ENCODE measurements around the gene TMEM129. TPM values are rescaled to one million over a fixed set of nuclear protein-coding genes. Genes with fewer than 3 reads are reported as not detected.
A peak's percentile ranks its signal among the peaks of the same experiment; 100 is the strongest.
"Not testable (repeated sequence)": the region's sequence is repeated elsewhere in the genome, so short reads cannot be mapped to it uniquely, and the experiment has no call there.

TMEM129 gene
- total RNA-seq, 1 experiment from 2014 or later: 51.6 TPM

DNA sequence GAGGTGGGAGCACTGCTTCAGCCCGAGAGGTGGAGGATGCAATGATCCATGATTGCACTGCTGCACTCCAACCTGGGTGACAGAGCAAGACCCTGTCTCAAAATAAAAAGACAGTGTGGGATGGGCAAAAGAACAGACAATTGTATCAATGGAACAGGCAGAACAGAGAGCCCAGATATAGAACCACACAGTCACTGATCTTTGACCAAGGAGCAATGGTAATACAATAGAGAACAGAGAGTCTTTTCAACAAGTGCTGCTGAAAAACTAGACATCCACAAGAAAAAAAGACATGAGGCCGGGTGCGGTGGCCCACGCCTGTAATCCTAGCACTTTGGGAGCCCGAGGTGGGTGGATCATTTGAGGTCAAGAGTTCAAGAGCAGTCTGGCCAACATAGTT, 42.9 kb downstream of the TMEM129 start:
- no peak for DNase-seq (ENCODE audit: low spot score)
- in situ Hi-C loops (cut with HindIII; ENCODE audit: low sequenced_read_pairs): no loop called here

- in situ Hi-C loops (cut with HindIII; ENCODE audit: low sequenced_read_pairs): no loop called here
- no peak for DNase-seq (ENCODE audit: low spot score)
Measured at GRCh38 chr4:1676605-1677525, 44.3 kb downstream of the TMEM129 start.

- in situ Hi-C loops (cut with HindIII; ENCODE audit: low sequenced_read_pairs): no loop called here
- no peak for DNase-seq (ENCODE audit: low spot score)
Measured at GRCh38 chr4:1675802-1676137, 45.4 kb downstream of the TMEM129 start.

DNA sequence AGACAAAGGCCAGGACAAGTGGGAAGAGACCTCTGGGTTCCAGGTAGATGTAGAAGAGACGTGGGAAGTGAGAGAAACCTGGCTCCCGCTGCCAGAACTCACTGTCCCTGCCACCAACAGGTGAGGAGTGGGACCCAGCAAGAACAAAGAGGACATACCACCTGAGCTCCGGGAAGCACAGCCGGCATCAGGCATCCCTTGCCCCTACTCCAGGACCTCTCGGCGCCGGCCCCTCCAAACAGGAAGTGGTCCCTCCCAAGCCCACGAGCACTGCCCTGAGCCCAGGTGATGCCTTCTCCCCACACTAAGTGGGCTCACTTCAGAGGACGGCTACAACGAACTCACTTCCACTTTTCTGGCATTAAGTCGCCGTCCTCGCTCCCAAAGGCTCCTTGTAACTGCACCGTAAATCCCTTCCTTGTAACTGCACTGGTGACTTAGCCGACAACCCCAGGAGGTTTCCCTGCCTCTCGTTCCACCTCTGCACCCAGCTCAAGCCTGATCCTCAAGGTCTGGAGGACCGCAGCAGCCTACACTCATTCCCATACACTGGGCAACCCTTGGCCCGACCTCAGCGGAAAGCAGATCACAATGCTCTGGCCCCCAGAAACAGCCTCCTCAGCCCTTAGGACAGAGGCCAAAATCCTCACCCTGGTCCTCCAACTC, 45.9 kb downstream of the TMEM129 start:
- in situ Hi-C loops (cut with HindIII; ENCODE audit: low sequenced_read_pairs): no loop called here
- no peak for DNase-seq (ENCODE audit: low spot score)

DNA sequence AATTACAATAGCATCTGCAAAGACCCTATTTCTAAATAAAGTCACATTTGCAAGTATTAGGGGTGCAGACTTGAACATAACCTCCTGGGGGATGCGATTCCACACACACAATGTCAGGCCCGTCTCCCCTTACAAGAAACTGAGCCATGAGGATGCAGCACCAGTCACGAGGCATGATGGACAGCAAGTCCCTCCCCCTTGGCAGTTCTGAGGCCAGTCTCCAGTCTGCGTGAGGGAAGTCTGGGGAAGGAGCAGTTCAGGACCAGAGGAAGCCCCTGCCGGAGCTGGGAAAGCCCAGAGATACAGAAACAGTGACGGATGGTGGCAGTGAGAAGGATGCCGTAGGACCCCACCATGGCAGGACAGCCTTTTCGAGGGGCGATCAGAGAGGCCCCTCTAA, 46.4 kb downstream of the TMEM129 start:
- in situ Hi-C loops (cut with HindIII; ENCODE audit: low sequenced_read_pairs): no loop called here
- no peak for DNase-seq (ENCODE audit: low spot score)

DNA sequence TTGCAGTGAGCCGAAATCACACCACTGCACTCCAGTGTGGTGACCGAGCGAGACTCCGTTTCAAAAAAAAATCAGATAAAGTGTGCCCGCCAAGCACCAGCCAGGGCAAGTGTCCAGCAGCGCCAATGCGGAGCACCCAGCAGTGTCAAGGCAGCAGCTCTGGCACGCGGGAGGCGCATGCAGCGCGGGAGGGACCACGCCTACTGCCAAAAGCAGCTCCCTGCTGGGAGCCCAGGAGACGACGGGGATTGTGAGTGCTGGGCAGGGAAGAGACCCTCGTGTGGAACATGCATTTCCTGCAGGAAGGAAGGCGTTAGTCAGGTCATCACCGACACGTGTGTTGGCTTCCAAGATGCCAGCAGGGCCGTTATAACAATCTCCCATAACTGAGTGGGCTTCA, 47.5 kb downstream of the TMEM129 start:
- no peak for DNase-seq (ENCODE audit: low spot score)
- in situ Hi-C loops (cut with HindIII; ENCODE audit: low sequenced_read_pairs): no loop called here

- in situ Hi-C loops (cut with HindIII; ENCODE audit: low sequenced_read_pairs); DNase-seq (ENCODE audit: low spot score): not testable (repeated sequence)
Measured at GRCh38 chr4:1671011-1671410, 50.1 kb downstream of the TMEM129 start.

DNA sequence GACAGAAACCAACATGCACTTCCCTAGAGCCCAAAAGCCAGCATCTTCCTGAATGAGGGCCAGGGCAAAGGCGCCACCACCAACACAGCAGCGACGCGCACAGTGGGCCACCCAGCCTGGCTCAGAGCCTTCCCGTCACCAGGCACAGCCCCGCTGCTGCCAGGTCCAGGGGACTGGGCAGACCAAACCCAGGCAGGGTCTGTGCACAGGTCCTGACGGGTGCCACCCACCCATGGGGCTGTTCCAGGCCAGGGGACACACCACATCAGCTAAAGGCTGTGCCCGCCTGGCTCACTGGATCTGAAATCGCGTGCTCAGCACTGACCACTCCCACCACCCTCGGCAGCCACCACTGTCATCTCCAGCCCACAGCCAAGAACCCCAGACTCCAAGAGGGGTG, 50.8 kb downstream of the TMEM129 start:
- in situ Hi-C loops (cut with HindIII; ENCODE audit: low sequenced_read_pairs): no loop called here
- no peak for DNase-seq (ENCODE audit: low spot score)

DNA sequence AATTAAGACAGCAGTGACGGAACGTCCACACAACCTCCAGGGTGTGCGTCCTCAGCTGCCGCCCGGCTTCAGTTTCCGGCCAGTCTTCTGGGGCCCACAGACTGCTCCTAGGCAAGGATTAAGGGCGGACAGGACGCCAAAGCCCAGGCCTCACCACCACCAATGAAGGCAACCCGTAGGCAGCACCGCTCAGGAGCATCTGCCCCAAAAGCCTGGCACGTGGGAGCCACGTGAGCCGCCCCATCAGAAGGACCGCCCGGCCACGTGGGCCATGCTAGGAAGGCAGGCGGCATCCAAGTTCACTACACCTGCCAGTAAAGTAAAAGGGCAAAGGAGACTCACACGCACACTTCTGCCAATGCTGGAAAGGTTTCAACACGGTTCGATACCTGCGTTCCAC, 51.3 kb downstream of the TMEM129 start:
- in situ Hi-C loops (cut with HindIII; ENCODE audit: low sequenced_read_pairs): no loop called here
- DNase-seq (ENCODE audit: low spot score): no peak

DNA sequence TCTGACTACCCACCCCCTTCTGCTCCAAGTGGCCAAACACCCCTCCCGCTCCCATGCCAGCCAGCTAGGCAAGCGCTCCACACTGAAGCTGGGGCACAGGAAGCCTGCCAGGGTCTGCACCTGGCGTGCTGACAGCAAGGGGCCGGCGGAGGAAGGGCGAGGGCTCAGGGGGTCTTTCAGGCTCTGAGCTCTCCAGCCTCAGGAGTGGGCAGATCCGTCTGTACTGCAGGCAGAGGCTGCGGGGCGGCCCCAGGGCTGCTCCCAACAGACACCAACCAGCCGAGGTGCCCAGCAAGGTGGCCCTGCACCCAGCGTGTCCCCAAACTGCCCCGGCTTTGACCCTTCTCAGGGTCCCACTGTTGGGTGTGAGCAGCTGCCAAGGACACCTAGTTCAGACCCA, 51.9 kb downstream of the TMEM129 start:
- in situ Hi-C loops (cut with HindIII; ENCODE audit: low sequenced_read_pairs): no loop called here
- no peak for DNase-seq (ENCODE audit: low spot score)

DNA sequence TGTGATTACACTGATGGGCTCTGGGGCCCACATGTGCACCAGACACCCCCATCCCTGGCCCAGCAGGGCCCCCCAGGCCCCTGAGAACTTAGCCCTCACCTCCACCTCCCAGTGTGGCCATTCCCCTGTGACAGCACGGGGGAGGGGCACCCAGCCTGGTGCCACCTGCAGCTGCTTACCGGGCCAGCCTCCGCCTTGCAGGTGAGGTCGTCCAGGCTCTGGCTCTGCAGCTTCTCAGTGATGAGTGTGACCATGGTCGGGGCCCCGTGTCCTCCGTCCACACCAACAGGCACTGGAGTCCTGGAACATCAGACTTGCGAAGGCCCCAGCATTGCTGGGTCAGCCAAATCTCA, 52.7 kb downstream of the TMEM129 start:
- DNase-seq (ENCODE audit: low spot score): no peak
- in situ Hi-C loops (cut with HindIII; ENCODE audit: low sequenced_read_pairs): no loop called here

GRCh38 chr4:1667273-1667672, 53.9 kb downstream of the TMEM129 start:
- in situ Hi-C loops (cut with HindIII; ENCODE audit: low sequenced_read_pairs): no loop called here
- DNase-seq (ENCODE audit: low spot score): peak; percentile 23

- DNase-seq (ENCODE audit: low spot score): peak; percentile 92
- in situ Hi-C loops (cut with HindIII; ENCODE audit: low sequenced_read_pairs): no loop called here
Measured at GRCh38 chr4:1666391-1666790, 54.7 kb downstream of the TMEM129 start.

Other genes starting within 250 kb of the TMEM129 start
- 4.0 and 24.1 TPM in 2 replicates for gene FAM53A, start 37.0 kb downstream of the TMEM129 start, total RNA-seq (2014; rRNA removed; shearing (Covaris generic))
- 98.5 and 101 TPM in 2 replicates for gene SLBP, start 9.0 kb downstream of the TMEM129 start, total RNA-seq (2014; rRNA removed; shearing (Covaris generic))
- 139 and 164 TPM in 2 replicates for gene TACC3, start 198 bp upstream of the TMEM129 start, total RNA-seq (2014; rRNA removed; shearing (Covaris generic))
- 38.4 and 49.9 TPM in 2 replicates for gene FGFR3, start 72.0 kb upstream of the TMEM129 start, total RNA-seq (2014; rRNA removed; shearing (Covaris generic))
- gene LETM1, start 134.8 kb upstream of the TMEM129 start, total RNA-seq (2014; rRNA removed; shearing (Covaris generic)): 67.5 and 83.2 TPM in 2 replicates
- 44.4 and 86.9 TPM in 2 replicates for gene NSD2, start 150.1 kb upstream of the TMEM129 start, total RNA-seq (2014; rRNA removed; shearing (Covaris generic))

Data from G401 (cell line).